HL-60/S4 treated with retinoic acid at 250 ng/mL for 4 days and 3 days (cell line): Measurements from ENCODE around the gene FTO.

Source experiments
- in situ Hi-C: fragments of 300-500 bp; cut with MboI; formaldehyde crosslinking; loops from 2 replicates; pipeline ENCODE4 v1.7.0; 2022; ENCODE audit warnings: low sequenced_read_pairs

Gene FTO

GRCh38 chr16:54102888-54103866 lies 399.2 kb downstream of the FTO start:
- in situ Hi-C loops = no loop called here

GRCh38 chr16:54106057-54106456 lies 402.1 kb downstream of the FTO start:
- in situ Hi-C loops = no loop called here

- in situ Hi-C loops = no loop called here
Measured at GRCh38 chr16:54107583-54108202, 403.7 kb downstream of the FTO start.

- in situ Hi-C loops = no loop called here
Measured at GRCh38 chr16:54110016-54110981, 406.3 kb downstream of the FTO start.

- in situ Hi-C loops = no loop called here
Measured at GRCh38 chr16:54112451-54113206, 408.7 kb downstream of the FTO start.

- in situ Hi-C loops = no loop called here
Measured at GRCh38 chr16:54115558-54115957, 411.6 kb downstream of the FTO start.

GRCh38 chr16:54116124-54116655 lies 412.2 kb downstream of the FTO start:
- in situ Hi-C loops = no loop called here

- in situ Hi-C loops = no loop called here
Measured at GRCh38 chr16:54118846-54119245, 414.9 kb downstream of the FTO start.

GRCh38 chr16:54120846-54121480 lies 417.0 kb downstream of the FTO start:
- in situ Hi-C loops = no loop called here

- in situ Hi-C loops = no loop called here
Measured at GRCh38 chr16:54121539-54122295, 417.8 kb downstream of the FTO start.

- in situ Hi-C loops = no loop called here
Measured at GRCh38 chr16:54123766-54124165, 419.8 kb downstream of the FTO start.

- in situ Hi-C loops = no loop called here
Measured at GRCh38 chr16:54125751-54126655, 422.0 kb downstream of the FTO start.

- in situ Hi-C loops = no loop called here
Measured at GRCh38 chr16:54126907-54127306, 423.0 kb downstream of the FTO start.

GRCh38 chr16:54128629-54129234 lies 424.8 kb downstream of the FTO start:
- in situ Hi-C loops = no loop called here

- in situ Hi-C loops = no loop called here
Measured at GRCh38 chr16:54129810-54130209, 425.9 kb downstream of the FTO start.

- in situ Hi-C loops = no loop called here
Measured at GRCh38 chr16:54135361-54136275, 431.7 kb downstream of the FTO start.
